ENCODE measurements around the gene WDR18.
"Not testable (repeated sequence)": the region's sequence is repeated elsewhere in the genome, so short reads cannot be mapped to it uniquely, and the experiment has no call there.

WDR18 gene

DNA sequence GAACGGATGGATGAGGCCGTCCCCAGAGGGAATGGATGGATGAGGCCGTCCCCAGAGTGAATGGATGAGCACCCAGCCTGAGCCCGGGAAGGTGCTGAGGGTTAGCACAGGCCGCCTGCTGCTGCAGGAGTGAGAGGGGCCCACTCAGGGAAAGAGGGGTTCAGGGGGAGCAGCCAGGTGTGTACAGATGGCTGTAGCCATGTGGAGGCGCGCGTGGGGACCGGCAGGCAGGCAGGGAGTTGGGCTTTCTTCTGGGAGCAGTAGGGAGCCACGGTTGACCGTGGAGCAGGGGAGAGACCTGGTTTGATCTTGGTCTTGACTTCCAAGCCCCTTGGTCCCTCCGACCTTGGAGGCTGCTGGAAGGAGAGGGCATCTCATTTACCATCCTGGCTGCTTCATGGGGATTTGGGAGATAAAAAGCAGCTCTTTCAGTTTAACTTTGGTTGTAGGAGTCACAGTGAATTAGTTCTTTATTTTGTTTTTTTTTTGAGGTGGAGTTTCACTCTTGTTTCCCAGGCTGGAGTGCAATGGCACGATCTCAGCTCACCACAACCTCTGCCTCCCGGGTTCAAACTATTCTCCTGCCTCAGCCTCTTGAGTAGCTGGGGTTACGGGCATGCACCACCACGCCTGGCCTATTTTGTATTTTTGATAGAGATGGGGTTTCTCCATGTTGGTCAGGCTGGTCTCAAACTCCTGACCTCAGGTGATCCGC is 33.6 kb upstream of the WDR18 start:
- DNase-seq: no peak

DNA sequence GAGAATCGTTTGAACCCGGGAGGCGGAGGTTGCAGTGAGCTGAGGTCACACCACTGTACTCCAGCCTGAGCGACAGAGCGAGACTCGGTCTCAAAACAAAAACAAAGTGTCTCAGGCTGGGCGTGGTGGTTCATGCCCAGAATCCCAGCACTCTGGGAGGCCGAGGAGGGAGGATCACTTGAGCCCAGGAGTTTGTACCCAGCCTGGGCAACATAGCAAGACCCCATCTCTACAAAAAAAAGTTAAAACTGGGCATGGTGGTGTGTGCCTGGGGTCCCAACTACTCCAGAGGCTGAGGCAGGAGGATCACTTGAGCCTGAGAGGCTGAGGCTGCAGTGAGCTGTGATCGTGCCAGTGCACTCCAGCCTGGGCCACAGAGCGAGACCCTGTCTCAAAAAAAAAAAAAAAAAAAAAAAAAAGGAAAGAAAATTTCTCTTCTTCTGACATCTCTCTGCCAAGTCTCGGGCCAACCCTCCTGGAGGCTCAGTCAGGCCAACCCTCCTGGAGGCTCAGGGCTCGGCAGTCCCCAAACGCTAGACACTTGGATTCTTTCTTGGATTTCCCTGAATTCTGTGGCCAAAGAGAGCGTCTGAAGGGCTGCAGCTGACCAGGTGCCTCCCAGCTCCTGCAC is 32.0 kb upstream of the WDR18 start:
- no peak for DNase-seq

DNA sequence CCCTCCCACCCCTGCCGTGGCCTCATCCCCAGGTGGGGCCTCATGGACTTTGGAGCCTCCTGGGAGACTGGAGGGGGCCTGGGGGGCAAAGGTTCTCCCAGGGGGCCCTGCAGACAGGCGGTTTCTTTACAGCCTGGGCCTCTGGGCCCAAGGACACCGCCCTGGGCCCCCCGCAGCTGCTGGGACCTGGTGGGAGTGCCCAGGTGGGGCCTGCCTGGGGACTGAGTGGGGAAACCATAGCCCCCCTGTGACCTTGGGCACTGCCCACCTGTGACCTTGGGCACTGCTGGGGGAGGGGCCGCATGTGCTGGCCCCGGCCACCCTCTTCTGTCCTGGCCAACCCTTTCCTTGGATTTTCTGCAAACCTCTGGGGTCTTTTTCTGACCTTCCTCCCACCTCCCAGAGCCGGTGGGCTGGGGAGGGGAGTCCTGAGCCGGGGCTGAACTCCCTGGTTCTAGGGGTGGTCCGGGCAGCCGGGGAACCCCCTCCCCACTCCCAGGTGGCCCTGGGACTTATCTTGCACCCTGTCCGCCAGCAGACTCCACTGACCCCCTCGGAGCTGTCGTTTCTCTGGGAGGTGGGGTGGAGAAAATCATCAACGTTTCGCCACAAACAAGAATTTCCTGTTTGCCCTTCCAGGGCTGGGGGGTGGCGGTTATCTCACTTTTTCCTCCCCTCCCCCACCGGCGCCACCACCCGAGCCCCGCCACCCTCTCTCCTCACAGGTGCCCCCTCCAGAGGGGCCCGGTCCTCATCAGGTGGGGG is 31.3 kb upstream of the WDR18 start:
- DNase-seq: no peak

DNA sequence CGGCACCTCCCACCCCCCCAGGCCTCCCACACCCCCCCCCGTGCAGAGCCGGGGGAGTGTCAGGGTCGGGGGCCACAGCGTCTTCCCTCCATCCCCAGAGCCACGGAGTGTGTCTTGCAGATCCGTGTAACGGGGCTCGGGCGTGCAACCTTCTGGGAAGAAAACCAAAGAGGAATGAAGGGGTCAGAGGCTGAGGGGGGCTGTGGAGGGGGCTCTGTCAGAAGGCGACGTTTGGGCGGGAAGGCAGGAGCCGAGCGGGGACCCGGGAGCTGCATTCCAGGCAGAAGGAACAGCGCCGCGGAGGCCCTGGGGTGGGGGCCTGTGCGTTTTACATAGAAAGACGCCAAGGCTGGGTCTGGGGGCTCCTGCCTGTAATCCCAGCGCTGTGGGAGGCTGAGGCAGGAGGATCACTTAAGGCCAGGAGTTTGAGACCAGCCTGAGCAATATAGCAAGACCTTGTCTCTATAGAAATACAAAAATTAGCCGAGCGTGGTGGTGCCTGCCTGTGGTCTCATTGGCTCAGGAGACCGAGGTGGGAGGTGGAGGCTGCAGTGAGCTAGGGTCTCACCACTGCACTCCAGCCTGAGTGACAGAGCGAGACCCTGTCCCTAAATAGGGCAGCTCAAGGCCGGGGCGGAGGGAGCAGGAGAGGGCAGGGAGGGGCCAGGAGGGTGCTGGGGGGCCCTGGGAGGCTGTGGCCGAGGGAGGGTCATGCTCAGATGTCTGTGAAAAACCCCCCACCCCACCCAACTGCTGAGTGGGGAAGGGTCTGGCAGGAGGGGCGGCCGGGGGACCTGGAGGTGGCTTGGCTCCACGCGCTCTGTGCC is 30.5 kb upstream of the WDR18 start:
- DNase-seq: no peak

DNA sequence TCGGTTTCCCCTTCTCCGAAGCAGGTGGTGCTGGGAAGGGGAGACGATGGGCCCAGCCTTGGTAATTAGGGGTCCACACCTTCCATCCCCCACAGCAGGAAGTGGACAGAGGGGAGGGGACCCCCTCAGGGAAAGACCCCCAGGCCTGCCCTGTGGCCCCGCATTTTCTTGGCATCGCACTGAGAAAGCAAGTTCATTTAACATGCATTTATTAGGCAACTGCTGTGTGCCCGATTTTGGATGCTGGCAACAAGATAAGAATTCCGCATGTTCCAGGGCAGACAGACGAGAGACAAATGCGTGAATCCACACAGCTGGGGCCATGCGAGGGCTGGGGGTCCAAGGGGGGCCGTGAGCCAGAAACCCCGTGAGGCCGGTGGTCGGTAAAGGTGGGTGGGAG is 29.9 kb upstream of the WDR18 start:
- no peak for DNase-seq

DNA sequence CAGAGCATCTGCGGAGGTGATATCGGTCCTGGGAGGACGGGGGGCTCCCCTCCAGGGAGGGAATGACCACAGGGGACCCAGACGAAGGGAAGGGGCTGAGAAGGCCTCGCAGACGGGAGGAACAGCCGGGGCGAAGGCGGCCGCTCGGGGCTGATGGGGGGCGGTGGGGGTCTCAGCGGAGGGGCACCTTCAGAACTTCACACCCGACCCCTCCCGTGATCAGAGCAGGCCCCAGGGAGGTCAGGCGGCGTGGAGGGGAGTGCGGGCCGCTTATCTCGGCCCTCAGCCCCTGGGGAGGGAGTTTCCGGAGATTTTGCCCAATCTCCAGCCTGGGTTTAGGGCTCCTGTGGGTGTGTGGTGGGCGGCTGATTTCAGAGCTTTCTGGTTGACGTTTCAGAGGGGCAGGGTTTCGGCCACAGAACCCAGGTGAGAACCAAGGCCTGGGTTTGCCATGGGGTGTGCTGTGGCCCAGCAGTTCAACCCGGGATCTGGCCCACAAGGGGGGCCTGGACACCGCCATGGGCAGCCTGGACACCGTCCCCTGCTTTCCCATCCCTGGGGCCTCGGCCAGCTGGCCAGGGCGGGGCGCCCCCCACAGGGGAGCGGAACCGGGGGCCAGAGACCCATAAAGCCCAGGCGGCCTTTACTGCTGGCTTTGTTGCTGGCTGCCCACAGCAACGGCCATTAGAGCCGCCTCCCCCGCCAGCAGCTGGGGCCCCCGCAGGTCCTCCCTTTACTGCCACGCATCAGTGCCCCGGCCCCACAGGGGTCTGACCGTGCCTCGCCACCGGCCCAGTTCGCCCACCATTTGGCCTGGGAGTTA is 29.3 kb upstream of the WDR18 start:
- DNase-seq: peak; percentile 11 to 39

DNA sequence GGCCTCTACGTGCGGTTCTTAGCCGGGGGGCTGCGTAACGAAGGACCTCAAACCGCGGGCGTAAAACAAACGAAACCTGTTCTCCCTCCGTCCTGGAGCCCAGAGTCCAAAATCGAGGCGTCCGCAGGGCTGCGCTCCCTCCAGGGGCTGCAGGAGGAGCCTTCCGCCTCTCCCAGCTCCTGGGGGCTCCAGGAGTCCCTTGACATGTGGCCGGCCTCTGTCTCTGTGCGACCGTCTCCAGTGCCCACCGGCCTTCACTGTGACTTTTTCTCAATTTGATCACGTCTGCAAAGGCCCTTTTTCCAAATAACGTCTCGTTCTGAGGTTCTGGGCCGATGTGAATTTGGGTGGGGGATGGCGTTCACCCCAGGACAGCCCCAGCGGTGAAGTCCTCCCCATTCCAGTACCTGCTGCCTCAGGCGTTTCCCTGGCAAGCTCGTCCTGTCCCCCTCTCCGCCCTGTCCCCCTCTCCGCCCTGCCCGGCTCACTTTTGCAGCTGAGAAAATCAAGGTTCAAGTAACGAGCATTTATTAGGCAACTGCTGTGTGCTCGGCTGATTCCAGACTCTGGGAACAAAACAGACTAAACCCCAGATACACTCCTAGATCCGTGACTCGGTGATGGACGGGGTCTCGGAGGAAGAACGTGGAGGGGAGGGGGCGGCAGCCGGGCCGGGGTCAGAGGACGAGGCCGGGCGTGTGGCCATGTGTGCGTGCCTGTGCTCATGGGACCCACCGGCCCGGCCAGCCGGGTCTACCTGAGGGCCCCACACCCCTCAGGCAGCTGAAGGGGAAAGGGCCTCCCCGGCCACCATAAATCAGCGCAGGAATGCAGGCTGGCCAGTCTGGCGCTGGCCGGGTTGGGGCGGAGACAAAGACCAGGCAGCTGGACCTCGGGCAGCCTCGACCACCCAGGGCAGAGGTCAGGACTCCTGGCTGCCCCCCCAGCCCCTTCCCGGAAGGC is 28.1 kb upstream of the WDR18 start:
- DNase-seq: no peak

DNA sequence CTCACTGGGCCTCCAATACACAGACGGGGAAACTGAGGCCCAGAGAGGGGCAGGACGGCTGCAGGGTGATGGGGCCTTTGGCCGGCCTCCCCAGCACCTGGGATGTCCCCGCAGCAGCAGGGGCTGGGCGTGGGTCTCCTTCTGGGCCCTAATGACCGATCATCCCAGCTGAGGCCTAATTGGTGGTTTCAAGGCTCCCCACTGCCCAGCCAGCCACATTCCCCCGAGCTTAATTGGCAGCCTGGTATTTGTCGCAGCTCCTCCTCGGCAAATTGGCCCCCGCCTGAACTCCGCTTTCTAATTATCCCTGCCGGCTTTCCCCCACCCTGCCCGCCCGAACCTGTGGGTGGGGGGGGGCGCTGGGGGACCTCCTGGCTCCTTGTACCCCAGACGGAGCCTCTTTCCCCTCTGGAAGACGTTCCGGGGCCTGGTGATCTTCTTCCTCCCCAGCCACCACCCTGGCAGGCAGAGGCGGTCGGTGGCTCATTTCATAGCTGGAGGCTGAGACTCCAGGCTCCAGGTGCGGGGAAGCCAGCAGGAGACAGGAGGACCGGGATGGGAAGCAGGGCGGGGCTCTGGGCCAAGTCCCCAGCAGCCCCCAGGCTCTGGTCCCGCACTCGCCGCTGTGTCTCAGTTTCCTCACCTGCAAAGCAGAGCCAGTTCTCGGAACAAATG is 27.2 kb upstream of the WDR18 start:
- DNase-seq: no peak

DNA sequence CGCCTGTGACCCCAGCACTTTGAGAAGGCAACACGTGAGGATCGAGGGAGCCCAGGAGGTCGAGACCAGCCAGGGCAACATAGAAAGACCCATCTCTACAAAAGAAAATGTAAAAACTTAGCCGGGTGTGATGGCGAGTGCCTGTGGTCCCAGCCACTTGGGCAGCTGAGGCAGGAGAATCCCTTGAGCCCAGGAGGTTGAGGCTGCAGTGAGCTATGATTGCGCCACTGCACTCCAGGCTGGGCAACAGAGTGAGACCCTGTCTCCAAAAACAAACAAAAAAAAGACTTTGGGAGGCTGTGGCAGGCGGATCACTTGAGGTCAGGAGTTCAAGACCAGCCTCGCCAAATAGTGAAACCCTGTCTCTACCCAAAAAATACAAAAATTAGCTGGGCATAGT is 26.6 kb upstream of the WDR18 start:
- DNase-seq: not testable (repeated sequence)

DNA sequence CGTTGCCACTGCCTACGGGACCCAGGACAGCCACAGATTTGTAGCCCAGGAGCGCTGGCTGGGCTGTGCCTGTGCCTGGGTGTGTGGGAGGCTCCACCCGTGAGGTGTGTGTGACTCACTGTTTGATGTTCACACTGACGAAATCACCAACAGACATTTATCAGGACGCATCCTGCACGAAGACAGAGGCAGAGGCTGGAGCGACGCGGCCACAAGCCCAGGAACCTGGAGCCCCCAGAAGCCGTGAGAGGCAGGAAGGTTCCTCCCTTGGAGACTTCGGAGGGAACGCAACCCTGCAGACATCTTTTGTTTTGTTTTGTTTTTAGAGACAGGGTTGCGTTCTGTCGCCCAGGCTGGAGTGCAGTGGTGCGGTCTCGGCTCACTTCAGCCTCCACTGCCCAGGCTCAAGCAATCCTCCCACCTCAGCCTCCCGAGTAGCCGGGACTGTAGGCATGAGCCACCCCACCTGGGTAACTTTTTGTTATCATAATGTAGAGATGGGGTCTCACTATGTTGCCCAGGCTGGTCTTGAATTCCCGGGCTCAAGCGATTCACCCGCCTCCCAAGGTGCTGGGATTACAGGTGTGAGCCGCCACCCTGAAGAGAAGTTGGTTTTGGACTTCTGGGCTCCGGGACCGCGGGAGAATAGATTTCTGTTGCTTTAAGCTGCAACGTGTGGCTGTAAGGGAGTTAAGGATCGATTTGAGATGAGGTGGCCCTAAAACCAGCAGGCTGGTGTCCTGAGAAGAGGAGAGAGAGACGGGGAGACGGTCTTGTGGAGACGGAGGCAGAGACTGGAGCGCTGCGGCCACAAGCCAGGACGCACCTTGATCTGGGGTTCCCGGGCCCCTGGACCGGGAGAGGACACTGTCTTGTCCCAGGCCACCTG is 24.9 kb upstream of the WDR18 start:
- DNase-seq: peak in 1 of 2 donors; percentile 37

DNA sequence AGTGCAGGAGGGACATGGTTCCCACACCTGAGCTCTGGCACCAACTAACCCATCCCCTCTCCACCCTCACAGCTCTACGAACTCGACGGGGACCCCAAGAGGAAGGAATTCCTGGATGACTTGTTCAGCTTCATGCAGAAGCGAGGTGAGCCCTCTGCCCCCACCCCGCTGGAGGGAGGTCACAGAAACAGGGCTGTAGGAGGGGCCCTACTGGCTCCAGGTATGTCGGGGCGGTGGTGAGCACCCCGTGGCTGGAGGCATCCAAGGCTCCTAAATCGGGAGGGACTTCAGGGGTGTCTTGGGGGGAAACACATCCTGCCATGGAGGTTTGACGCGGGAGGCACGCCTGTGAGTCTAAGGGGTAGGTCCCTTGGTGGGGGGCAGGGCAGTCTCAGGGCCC is 24.1 kb upstream of the WDR18 start:
- DNase-seq: no peak

DNA sequence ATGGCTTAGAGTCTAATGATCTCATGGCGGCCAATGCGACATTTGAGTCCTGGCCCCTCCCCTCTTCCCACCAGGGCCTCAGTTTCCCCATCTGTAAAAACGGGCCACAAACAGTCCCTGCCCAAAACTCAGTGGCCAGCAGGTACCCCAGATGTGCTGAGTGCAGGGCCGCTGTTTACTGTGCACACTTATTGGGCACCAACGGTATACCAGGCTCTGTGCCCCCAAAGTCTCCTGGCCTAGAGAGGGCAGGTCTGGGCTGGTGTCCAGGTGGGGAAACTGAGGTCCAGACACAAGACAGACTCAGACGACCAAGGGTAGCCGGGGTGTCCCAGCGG is 23.6 kb upstream of the WDR18 start:
- no peak for DNase-seq

DNA sequence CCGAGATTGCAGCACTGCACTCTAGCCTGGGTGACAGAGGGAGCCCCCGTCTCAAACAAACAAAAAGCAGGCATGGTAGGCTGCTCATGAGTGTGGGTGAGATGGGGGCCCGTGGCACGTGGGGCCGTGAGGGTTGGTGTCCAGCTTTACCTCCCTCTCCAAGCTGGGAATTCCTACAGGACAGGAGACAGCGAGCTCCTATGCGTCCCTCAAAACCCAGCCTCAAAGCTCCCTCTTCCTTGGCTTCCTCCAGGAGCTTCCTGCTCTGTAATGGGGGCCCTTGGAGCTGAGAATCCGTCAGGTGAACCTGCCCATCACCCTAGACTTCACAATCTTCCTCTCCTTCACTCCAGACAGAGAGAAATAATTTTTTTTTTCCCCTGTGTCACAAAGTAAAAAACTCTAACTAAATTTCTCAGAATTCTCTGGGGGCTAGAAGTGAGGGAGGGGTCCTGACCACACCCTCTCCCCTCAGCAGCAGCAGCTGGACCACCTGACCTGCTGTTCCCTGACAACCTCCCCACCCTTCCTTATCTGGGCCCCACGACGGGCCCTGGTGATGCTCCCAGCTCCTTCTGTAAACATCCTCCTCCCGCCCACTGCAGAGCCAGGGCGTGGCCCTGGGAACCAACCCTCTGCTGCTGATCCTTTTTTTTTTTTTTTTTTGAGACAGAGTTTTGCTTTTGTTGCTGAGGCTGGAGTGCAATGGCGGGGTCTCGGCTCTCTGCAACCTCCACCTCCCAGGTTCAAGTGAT is 22.1 kb upstream of the WDR18 start:
- peak; percentile 38 to 47 for DNase-seq

DNA sequence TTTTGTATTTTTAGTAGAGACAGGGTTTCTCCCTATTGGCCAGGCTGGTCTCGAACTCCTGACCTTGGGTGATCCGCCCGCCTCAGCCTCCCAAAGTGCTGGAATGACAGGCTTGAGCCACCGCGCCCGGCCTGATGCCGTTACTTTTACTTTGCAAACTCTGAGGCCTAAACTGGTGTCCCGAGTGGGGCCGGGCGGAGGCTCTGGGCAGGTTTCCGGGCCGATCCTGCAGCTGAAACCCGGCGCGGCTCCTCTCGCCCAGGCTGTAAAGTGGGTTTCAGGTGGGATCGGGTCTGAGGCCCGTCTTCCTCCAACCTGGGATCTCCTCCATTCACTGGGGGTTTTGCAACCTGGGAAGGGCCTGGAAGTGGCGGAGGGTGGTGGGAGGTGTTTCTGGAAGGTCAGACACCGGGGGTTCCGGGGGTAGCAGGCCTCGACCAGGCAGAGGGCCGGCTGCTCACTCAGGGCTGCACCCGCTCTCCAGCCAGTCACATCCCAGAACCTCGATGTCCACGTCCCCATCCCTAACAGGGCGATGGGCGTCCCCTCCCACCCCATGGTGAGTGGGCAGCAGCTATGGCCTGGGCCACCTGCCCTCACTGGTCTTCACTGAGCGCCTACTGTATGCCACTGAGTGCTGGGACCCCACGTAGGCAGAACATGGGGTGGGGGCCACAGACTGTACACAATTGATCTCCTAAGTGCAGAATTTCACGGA is 21.3 kb upstream of the WDR18 start:
- DNase-seq: no peak

DNA sequence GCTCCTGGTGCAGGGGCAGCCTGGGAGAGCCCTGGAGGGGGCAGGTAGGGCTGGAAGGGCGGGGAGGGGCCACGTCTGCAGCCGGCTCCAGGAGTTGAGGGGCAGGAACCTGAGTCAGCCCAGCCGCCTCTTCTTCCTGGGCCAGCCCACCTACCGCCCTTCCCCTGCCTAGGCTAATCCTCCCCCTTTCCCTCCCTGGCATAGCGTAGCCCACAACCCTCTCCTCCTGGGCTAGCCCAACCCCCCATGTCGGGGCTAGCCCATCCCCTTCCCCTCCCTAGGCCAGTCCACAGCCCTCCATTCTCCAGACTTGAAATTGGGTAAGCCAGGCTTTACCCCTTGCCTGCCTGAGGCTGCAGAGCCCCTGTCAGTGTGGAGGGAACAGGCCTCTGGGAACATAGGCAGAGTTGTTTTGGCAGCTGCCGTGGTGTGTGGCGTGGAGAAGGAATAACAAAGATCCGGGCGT is 20.6 kb upstream of the WDR18 start:
- DNase-seq: no peak

DNA sequence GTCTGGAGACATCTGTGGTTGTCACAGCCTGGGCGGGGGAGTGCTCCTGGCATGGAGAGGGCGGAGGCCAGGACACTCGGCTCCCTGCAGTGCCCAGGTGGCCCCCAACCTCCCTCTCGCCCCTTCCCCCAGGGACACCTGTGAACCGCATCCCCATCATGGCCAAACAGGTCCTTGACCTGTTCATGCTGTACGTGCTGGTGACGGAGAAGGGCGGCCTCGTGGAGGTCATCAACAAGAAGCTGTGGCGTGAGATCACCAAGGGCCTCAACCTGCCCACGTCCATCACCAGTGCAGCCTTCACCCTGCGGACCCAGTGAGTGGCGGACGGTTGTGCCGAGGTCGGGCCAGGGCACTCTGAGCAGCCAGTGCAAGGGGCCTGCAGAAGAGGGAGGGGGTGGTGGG is 20.0 kb upstream of the WDR18 start:
- DNase-seq: no peak

DNA sequence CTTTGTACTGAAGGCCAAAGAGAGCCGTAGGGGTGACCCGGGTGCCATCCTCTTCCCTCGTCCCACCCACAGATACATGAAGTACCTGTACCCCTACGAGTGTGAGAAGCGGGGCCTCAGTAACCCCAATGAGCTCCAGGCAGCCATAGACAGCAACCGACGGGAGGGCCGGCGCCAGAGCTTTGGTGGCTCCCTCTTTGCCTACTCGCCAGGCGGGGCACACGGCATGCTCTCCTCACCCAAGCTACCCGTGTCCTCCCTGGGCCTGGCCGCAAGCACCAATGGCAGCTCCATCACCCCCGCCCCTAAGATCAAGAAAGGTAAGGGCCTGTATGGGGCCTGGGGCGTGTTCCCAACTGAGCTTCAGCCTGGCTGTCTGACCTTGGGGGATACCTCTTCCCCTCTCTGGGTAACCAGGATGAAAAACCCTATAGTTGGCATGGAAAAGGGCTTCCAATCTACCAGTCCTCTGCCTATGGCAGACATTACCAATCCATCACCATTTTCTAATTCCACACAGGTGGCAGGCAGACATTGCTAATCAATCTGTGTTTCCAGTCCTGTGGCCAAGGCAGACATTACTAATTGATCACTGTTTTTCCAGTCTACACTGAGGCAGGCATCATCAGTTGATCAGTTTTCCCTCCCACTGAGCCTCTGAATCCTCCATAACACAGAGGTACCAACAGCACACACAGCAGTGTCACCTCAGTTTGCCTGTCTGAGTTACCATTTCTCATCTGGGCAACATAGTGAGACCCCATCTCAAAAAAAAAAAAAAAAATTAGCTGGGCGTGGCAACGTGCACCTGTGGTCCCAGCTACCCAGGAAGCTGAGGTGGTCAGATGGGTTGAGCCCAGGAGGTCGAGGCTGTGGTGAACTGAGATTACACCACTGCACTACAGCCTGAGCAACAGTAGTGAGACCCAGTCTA is 19.1 kb upstream of the WDR18 start:
- DNase-seq: no peak

Data from inflammatory macrophage treated with lipopolysaccharide for 1 hour (primary cell).